Smooth muscle cell (in vitro differentiated cells): ENCODE measurements around the gene ZNF516. TPM values are rescaled to one million over a fixed set of nuclear protein-coding genes. Genes with fewer than 3 reads are reported as not detected.

ENCODE experiments used
- DNase-seq: peaks from one replicate; lab custom pipeline; 2025; ENCODE audit not compliant: unreplicated experiment; lab: John Stamatoyannopoulos, UW
- H2AFZ ChIP-seq: fragments of 200-600 bp; sonication (generic); 2 replicates; pipeline ENCODE4 v1.6.0; 2016; ENCODE audit warnings: antibody characterized with exemption, low read depth, mild to moderate bottlenecking
- H3F3A ChIP-seq: fragments of 200-600 bp; sonication (generic); 2 replicates; pipeline ENCODE4 v1.6.0; 2017; ENCODE audit warnings: antibody characterized with exemption, low read depth
- H3K27ac ChIP-seq: fragments of 200-600 bp; sonication (generic); 2 replicates; pipeline ENCODE4 v1.5.1; 2016; ENCODE audit warnings: low read depth, mild to moderate bottlenecking
- H3K27me3 ChIP-seq: fragments of 200-600 bp; sonication (generic); 2 replicates; pipeline ENCODE4 v1.6.1; 2016; ENCODE audit warnings: low read depth, mild to moderate bottlenecking
- H3K36me3 ChIP-seq: fragments of 200-600 bp; sonication (generic); 2 replicates; pipeline ENCODE4 v1.5.1; 2016; ENCODE audit warnings: low read depth
- H3K4me1 ChIP-seq: fragments of 200-600 bp; sonication (generic); 2 replicates; pipeline ENCODE4 v1.5.1; 2016; ENCODE audit warnings: low read depth
- H3K4me2 ChIP-seq: fragments of 200-600 bp; sonication (generic); 2 replicates; pipeline ENCODE4 v1.6.0; 2016; ENCODE audit warnings: mild to moderate bottlenecking
- H3K4me3 ChIP-seq: fragments of 200-600 bp; sonication (generic); 2 replicates; pipeline ENCODE4 v1.5.1; 2016; ENCODE audit warnings: mild to moderate bottlenecking
- H3K79me2 ChIP-seq: fragments of 200-600 bp; sonication (generic); 2 replicates; pipeline ENCODE4 v1.6.0; 2016; ENCODE audit warnings: low read depth, mild to moderate bottlenecking
- H3K9ac ChIP-seq: fragments of 200-600 bp; sonication (generic); 2 replicates; pipeline ENCODE4 v1.6.0; 2016; ENCODE audit warnings: low read depth
- H3K9me3 ChIP-seq: fragments of 200-600 bp; sonication (generic); replicated peaks from 2 replicates; pipeline ENCODE4 v1.5.1; 2016; ENCODE audit warnings: low read depth
- H4K20me1 ChIP-seq: fragments of 200-600 bp; sonication (generic); 2 replicates; pipeline ENCODE4 v1.6.0; 2016; ENCODE audit warnings: low read depth
- CTCF ChIP-seq: fragments of 200-600 bp; sonication (generic); IDR thresholded peaks from 2 replicates; pipeline ENCODE4 v1.5.1; 2017; ENCODE audit warnings: borderline replicate concordance, mild to moderate bottlenecking, antibody characterized with exemption; ENCODE audit not compliant: insufficient read depth, poor library complexity, severe bottlenecking
- WGBS: methylation state at CpG from one replicate; pipeline ENCODE4 v1.1.7; 2016; ENCODE audit warnings: low lambda C conversion rate; 5-methylcytosine and 5-hydroxymethylcytosine counted together
- polyA plus RNA-seq: library from polyadenylated mRNA; unstranded; fragments of >200 nt; fragmentation: Nextera tagmentation; extraction: Ambion mirVana; gene quantifications from 2 replicates; pipeline ENCODE4 v1.2.1, GENCODE V29; 2016
- total RNA-seq: library from RNA; depleted of rRNA; stranded (reverse); fragments of >200 nt; gene quantifications from 2 replicates; pipeline ENCODE4 v1.2.3, GENCODE V29; 2014

The ZNF516 gene
- total and polyA plus RNA-seq, 2 experiments from 2014 or later: 15.6 to 24.2 TPM

- H4K20me1 ChIP-seq: no peaks in the 10 kb centered on the region
- peak overlapping the region; percentile 55 for H3K4me3 ChIP-seq
- no peak overlapping the region for H3K27ac ChIP-seq
- H3K9me3 ChIP-seq: no peaks in the 10 kb centered on the region
- H3K4me2 ChIP-seq: peak overlapping the region; percentile 93
- 13% methylated on average over 18 of the region's 18 CpGs for WGBS
- H3K9ac ChIP-seq: peak overlapping the region; percentile 37
- H2AFZ ChIP-seq: peak overlapping the region; percentile 93
- no peaks in the 10 kb centered on the region for H3K36me3 ChIP-seq
- no peak for TF ChIP-seq CTCF
- no peaks in the 10 kb centered on the region for H3F3A ChIP-seq
- H3K4me1 ChIP-seq: peaks cover 43% of the 10 kb centered on the region
- DNase-seq: no peak
- no peaks in the 10 kb centered on the region for H3K79me2 ChIP-seq
- H3K27me3 ChIP-seq: no peaks in the 10 kb centered on the region
These were observed 24.0 kb upstream of the ZNF516 start for GRCh38 chr18:76518860-76519538.

DNA sequence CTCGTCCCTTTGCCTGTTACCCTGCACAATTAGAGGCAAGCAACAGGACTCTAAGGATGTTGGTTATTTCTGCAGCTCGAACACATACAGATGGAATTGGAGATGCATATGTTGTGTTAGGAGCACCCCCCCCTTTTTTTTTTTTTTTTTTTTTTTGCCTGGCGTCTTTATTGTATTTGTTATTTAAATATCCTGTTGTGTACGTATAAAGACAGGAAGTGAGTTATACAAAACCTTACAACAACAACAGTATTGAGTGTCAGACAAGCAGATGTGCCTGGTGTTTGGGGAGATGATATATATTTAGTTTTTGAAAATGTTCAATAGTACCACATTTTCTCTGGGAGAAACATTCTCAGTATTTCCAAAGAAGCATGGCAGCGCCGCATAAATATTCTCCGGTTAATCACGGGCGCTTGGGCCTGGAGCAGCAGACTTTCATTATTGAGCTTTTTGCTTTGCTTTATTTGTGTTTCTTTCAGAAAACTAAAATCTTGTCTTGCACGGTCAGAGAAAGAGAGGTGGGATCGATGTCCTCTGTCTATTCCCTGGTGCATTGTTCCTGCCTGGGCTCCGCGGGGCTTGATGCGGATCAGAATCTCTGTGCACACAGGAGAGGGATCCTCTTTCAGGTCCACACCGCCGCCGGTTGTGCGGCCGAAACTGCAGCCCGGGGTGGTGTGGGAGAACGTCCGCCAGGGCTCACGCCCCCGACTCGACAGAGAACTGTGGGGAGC is 23.2 kb upstream of the ZNF516 start:
- no peaks in the 10 kb centered on the region for H3K36me3 ChIP-seq
- H2AFZ ChIP-seq: peak overlapping the region; percentile 93
- TF ChIP-seq CTCF: no peak
- H3K27ac ChIP-seq: no peak overlapping the region
- no peak for DNase-seq
- H3K9ac ChIP-seq: peak overlapping the region; percentile 37
- H4K20me1 ChIP-seq: no peaks in the 10 kb centered on the region
- no peaks in the 10 kb centered on the region for H3K79me2 ChIP-seq
- no peaks in the 10 kb centered on the region for H3K9me3 ChIP-seq
- H3K27me3 ChIP-seq: no peaks in the 10 kb centered on the region
- peaks cover 43% of the 10 kb centered on the region for H3K4me1 ChIP-seq
- H3F3A ChIP-seq: no peaks in the 10 kb centered on the region
- peak overlapping the region; percentile 93 for H3K4me2 ChIP-seq
- 15% methylated on average over 25 of the region's 25 CpGs for whole genome bisulfite sequencing
- H3K4me3 ChIP-seq: peak overlapping the region; percentile 55

- DNase-seq: no peak
- Histone ChIP-seq H3K4me2 (no peak overlapping the region), H3K79me2 (no peaks in the 10 kb centered on the region), H2AFZ (no peak overlapping the region), H3F3A (no peaks in the 10 kb centered on the region), H3K27me3 (no peaks in the 10 kb centered on the region), H3K27ac (no peak overlapping the region), H3K4me3 (no peak overlapping the region), H3K9ac (no peak overlapping the region), H3K9me3 (no peaks in the 10 kb centered on the region), H4K20me1 (no peaks in the 10 kb centered on the region), H3K4me1 (peaks cover 29% of the 10 kb centered on the region), H3K36me3 (no peaks in the 10 kb centered on the region)
- 94% methylated on average over 3 of the region's 3 CpGs for WGBS
- no peak for TF ChIP-seq CTCF
These were observed 20.5 kb upstream of the ZNF516 start for GRCh38 chr18:76515576-76515975.
